K562 (cell line): ENCODE results near the gene ST6GALNAC3. TPM values are rescaled to one million over a fixed set of nuclear protein-coding genes. Genes with fewer than 3 reads are reported as not detected.

Experiments used
- ATAC-seq: fragments of 200-7000 bp; cut with Tn5 transposase; 3 replicates; pipeline ENCODE4 v1.9.1; 2020; ENCODE audit warnings: moderate library complexity
- BruUV-seq: library from RNA; stranded (reverse); fragments of 400-500 nt; replicated peaks from 2 replicates; lab custom pipeline; 2021; lab: Mats Ljungman, UMichigan
- CTCF ChIA-PET: fragments of 300-600 bp; formaldehyde crosslinking; extraction: SDS; loops from one replicate; lab custom pipeline; 2021; ENCODE audit warnings: low intra/inter-chr PET ratio; lab: Yijun Ruan, JAX
- POLR2A ChIA-PET: fragments of 300-600, 350-650 bp; sonication (Branson Sonifier 250); formaldehyde crosslinking; extraction: SDS; loops from one replicate; lab custom pipeline; 2021; ENCODE audit warnings: antibody characterized with exemption, inconsistent platforms; lab: Yijun Ruan, JAX
- DNase-seq, 4 experiments: peaks; one replicate each; pipeline versions ENCODE4 v3.0.0 to v3.0.0-alpha.2; 2011 to 2018; ENCODE audit warnings: low spot score in 3 of 4, mixed read lengths in 3 of 4; ENCODE audit errors: extremely low read depth in 1 of 4
- FAIRE-seq: peaks from 2 replicates; lab custom pipeline; 2011; peaks lifted over from hg19 to GRCh38; lab: Jason Lieb, UNC
- H2AFZ ChIP-seq: 2 replicates; pipeline ENCODE4 v1.6.0; 2011; ENCODE audit warnings: low read depth, low read length, control low read depth, inconsistent platforms
- H3K27ac ChIP-seq: fragments of 200-600 bp; 3 replicates; pipeline ENCODE4 v1.8.0; 2011; ENCODE audit warnings: low read depth, mild to moderate bottlenecking, control low read depth, inconsistent platforms, low read length, moderate library complexity, mixed read lengths; ENCODE audit errors: extremely low read depth
- H3K27me3 ChIP-seq, 2 experiments: fragments of 300-600 bp in 1 of 2; 2 replicates in 1 of 2; 3 replicates in 1 of 2; pipeline versions ENCODE4 v1.6.0 to v1.8.0; 2011; ENCODE audit warnings: inconsistent platforms in 2 of 2, low read length in 2 of 2, mild to moderate bottlenecking in 1 of 2, mixed read lengths in 1 of 2, moderate library complexity in 1 of 2; ENCODE audit not compliant: control insufficient read depth in 2 of 2, insufficient read depth in 2 of 2
- H3K36me3 ChIP-seq: fragments of 300-600 bp; 3 replicates; pipeline ENCODE4 v1.8.0; 2011; ENCODE audit warnings: mild to moderate bottlenecking, low read length, inconsistent platforms; ENCODE audit not compliant: control insufficient read depth, insufficient read depth
- H3K4me1 ChIP-seq, 2 experiments: fragments of 200-600 bp in 1 of 2; replicated peaks in 1 of 2; 2 replicates in 1 of 2; 3 replicates in 1 of 2; pipeline versions ENCODE4 v1.5.1 to v1.8.0; 2011; ENCODE audit warnings: inconsistent platforms in 2 of 2, low read length in 2 of 2, mild to moderate bottlenecking in 1 of 2, mixed read lengths in 1 of 2, moderate library complexity in 1 of 2; ENCODE audit not compliant: control insufficient read depth in 2 of 2, insufficient read depth in 2 of 2
- H3K4me2 ChIP-seq: 2 replicates; pipeline ENCODE4 v1.6.1; 2011; ENCODE audit warnings: low read length, control low read depth, inconsistent platforms, mixed read lengths; ENCODE audit not compliant: insufficient read depth
- H3K4me3 ChIP-seq: fragments of 200-600 bp; sonication (generic), shearing (Covaris generic); 2 replicates; pipeline ENCODE4 v1.5.1; 2016; ENCODE audit warnings: control low read depth, inconsistent platforms
- H3K79me2 ChIP-seq: fragments of 200-600 bp; 3 replicates; pipeline ENCODE4 v1.8.0; 2011; ENCODE audit warnings: low read length, inconsistent platforms; ENCODE audit not compliant: control insufficient read depth, insufficient read depth
- H3K9ac ChIP-seq, 2 experiments: 2 replicates each; pipeline versions ENCODE4 v1.6.0 to v1.6.1; 2011; ENCODE audit warnings: low read depth in 2 of 2, low read length in 2 of 2, control low read depth in 1 of 2, inconsistent platforms in 1 of 2, mild to moderate bottlenecking in 1 of 2, mixed read lengths in 1 of 2; ENCODE audit not compliant: insufficient read depth in 1 of 2
- H3K9me1 ChIP-seq: one replicate; pipeline ENCODE4 v1.6.0; 2011; ENCODE audit warnings: inconsistent platforms, mild to moderate bottlenecking, low read length, moderate library complexity; ENCODE audit not compliant: control insufficient read depth, insufficient read depth
- H3K9me3 ChIP-seq: replicated peaks from 2 replicates; pipeline ENCODE4 v1.5.1; 2011; ENCODE audit warnings: low read depth, low read length, inconsistent platforms; ENCODE audit not compliant: control insufficient read depth, insufficient read depth
- H4K20me1 ChIP-seq: replicated peaks from 2 replicates; pipeline ENCODE4 v1.6.1; 2011; ENCODE audit warnings: low read length, inconsistent platforms, mixed read lengths; ENCODE audit not compliant: control insufficient read depth, insufficient read depth
- KDM1A ChIP-seq, 2 experiments: fragments of 450-650 bp; IDR thresholded peaks; 2 replicates each; pipeline ENCODE4 v1.6.1; 2016; ENCODE audit warnings: mild to moderate bottlenecking in 2 of 2
- NKRF ChIP-seq: fragments of 450-650 bp; IDR thresholded peaks from 2 replicates; pipeline ENCODE4 v1.6.1; 2016; ENCODE audit warnings: borderline replicate concordance
- POLR2G ChIP-seq: fragments of 200-400 bp; formaldehyde crosslinking; IDR thresholded peaks from 2 replicates; pipeline ENCODE4 v1.6.1; 2017; ENCODE audit warnings: low read depth, mild to moderate bottlenecking, antibody characterized with exemption, low read length, moderate library complexity
- RERE ChIP-seq: sonication (generic); formaldehyde crosslinking; IDR thresholded peaks from 2 replicates; pipeline ENCODE4 v1.8.0; 2023; ENCODE audit warnings: missing genetic modification reagents, mild to moderate bottlenecking, borderline replicate concordance
- RHOXF2B ChIP-seq: fragments of 250-450 bp; sonication (Bioruptor Pico); conservative IDR thresholded peaks from 2 replicates; pipeline ENCODE4 v1.5.1; 2021
- SIRT6 ChIP-seq: IDR thresholded peaks from one replicate; pipeline ENCODE4 v1.6.1; 2012; ENCODE audit warnings: low read depth, mild to moderate bottlenecking, control low read depth, inconsistent platforms, low read length, moderate library complexity
- ZFPM2 ChIP-seq: fragments of 250-450 bp; sonication (Bioruptor Pico); IDR thresholded peaks from 2 replicates; pipeline ENCODE4 v1.5.1; 2022; ENCODE audit warnings: mild to moderate bottlenecking
- ZNF785 ChIP-seq: fragments of 250-450 bp; sonication (Bioruptor Pico); IDR thresholded peaks from 2 replicates; pipeline ENCODE4 v1.4.0; 2020; ENCODE audit warnings: mild to moderate bottlenecking
- WGBS: fragments of 100-300 bp; shearing (Covaris generic); methylation state at CpG from one replicate; pipeline ENCODE4 v1.1.6; 2016; ENCODE audit warnings: low coverage, mixed read lengths; ENCODE audit not compliant: insufficient coverage; ENCODE audit errors: missing lambda C conversion rate; 5-methylcytosine and 5-hydroxymethylcytosine counted together
- in situ Hi-C: fragments of 300-500 bp; cut with MboI; formaldehyde crosslinking; loops from 4 replicates; pipeline ENCODE4 v1.15.0; 2018; ENCODE audit warnings: inconsistent platforms, mixed read lengths
- intact Hi-C: fragments of 100-400 bp; cut with micrococcal nuclease; formaldehyde crosslinking; loops from 2 replicates; pipeline ENCODE4 v1.14.2; 2022
- polyA plus RNA-seq, 8 experiments: library from polyadenylated mRNA; depleted of rRNA in 4 of 8; stranded (reverse) in 5 of 8; unstranded in 3 of 8; fragments of >200 nt; fragmentation: Nextera tagmentation in 2 of 8; fragmentation: Illumina TruSeq in 1 of 8; extraction: Ambion mirVana in 2 of 8; extraction: Trizol in 1 of 8; gene quantifications; 2 replicates each; pipeline versions ENCODE4 v1.2.1 to v1.2.3, GENCODE V29; 2011 to 2014; ENCODE audit warnings: inconsistent platforms in 1 of 8, missing spikeins in 1 of 8
- total RNA-seq, 7 experiments: library from RNA; depleted of rRNA in 6 of 7; stranded (reverse); fragments of >200 nt in 6 of 7; fragmentation: Illumina TruSeq in 2 of 7; extraction: Trizol in 2 of 7; gene quantifications; 2 replicates each; pipeline versions ENCODE4 v1.2.1 to v1.2.3, GENCODE V29; 2011 to 2021; ENCODE audit warnings: low replicate concordance in 1 of 7

ST6GALNAC3 gene
- total and polyA plus RNA-seq, 9 of the 15 experiments (the other 6 are each of a cell fraction or from before 2014, with no cell fraction given) = 0.04 to 0.29 (median 0.18) TPM; not detected in 6

GRCh38 chr1:76186554-76187170, 112.1 kb downstream of the ST6GALNAC3 start:
- intact Hi-C loops = no loop called here
- no peak for FAIRE-seq
- Histone ChIP-seq H3K4me1 (no peaks in the 10 kb centered on the region), H3K9me1 (no peaks in the 10 kb centered on the region), H4K20me1 (no peaks in the 10 kb centered on the region), H3K79me2 (no peaks in the 10 kb centered on the region), H2AFZ (no peak overlapping the region), H3K27ac (no peak overlapping the region), H3K36me3 (no peaks in the 10 kb centered on the region), H3K4me2 (no peak overlapping the region), H3K27me3 (no peaks in the 10 kb centered on the region), H3K4me3 (no peak overlapping the region), H3K9ac (no peak overlapping the region), H3K9me3 (no peaks in the 10 kb centered on the region)
- BruUV-seq = no TSS peak
- ATAC-seq = no peak
- ChIA-PET CTCF (no interaction called here), POLR2A (no interaction called here)
- in situ Hi-C loops = no loop called here
- WGBS = 0% methylated on average over 6 of the region's 6 CpGs
- TF ChIP-seq RHOXF2B (CRISPR knock-in tag) (no peak), POLR2G (no peak), KDM1A (IDR thresholded peaks at IDR 0.05) (no peak), ZNF785 (CRISPR knock-in tag) (no peak), ZFPM2 (CRISPR knock-in tag) (no peak), RERE (CRISPR knock-in tag) (no peak), SIRT6 (no peak), NKRF (no peak)
- DNase-seq = no peak
